HepG2 (cell line): Measurements from ENCODE around the gene SYMPK. TPM values are rescaled to one million over a fixed set of nuclear protein-coding genes. Genes with fewer than 3 reads are reported as not detected.

ENCODE experiments used
- ATAD3A ChIP-seq: sonication (generic); formaldehyde crosslinking; IDR thresholded peaks from 2 replicates; pipeline ENCODE4 v1.4.0; 2020; ENCODE audit warnings: missing genetic modification reagents
- E2F2 ChIP-seq: sonication (generic); formaldehyde crosslinking; IDR thresholded peaks from 2 replicates; pipeline ENCODE4 v1.4.0; 2020; ENCODE audit warnings: missing genetic modification reagents, borderline replicate concordance
- EHMT2 ChIP-seq: fragments of 200-600 bp; sonication (generic); IDR thresholded peaks from 2 replicates; pipeline ENCODE4 v1.7.0; 2017; ENCODE audit warnings: antibody characterized with exemption, low read depth, low read length, borderline replicate concordance
- ELF3 ChIP-seq: IDR thresholded peaks from 2 replicates; pipeline ENCODE4 v1.6.1; 2016; ENCODE audit warnings: missing genetic modification reagents, missing compliant biosample characterization
- FOXA3 ChIP-seq: IDR thresholded peaks from 2 replicates; pipeline ENCODE4 v1.6.1; 2016; ENCODE audit warnings: missing genetic modification reagents, missing compliant biosample characterization
- HIC2 ChIP-seq: sonication (generic); formaldehyde crosslinking; IDR thresholded peaks from 2 replicates; pipeline ENCODE4 v1.9.0; 2022; ENCODE audit warnings: low read depth, missing genetic modification reagents
- MED13 ChIP-seq: sonication (generic); formaldehyde crosslinking; IDR thresholded peaks from 2 replicates; pipeline ENCODE4 v1.5.0; 2020; ENCODE audit warnings: missing genetic modification reagents
- NFATC3 ChIP-seq: sonication (generic); formaldehyde crosslinking; IDR thresholded peaks from 2 replicates; pipeline ENCODE4 v1.5.1; 2020; ENCODE audit warnings: mild to moderate bottlenecking, missing genetic modification reagents
- NR2F2 ChIP-seq: IDR thresholded peaks from 2 replicates; pipeline ENCODE4 v1.6.1; 2012; ENCODE audit warnings: low read depth, inconsistent platforms, borderline replicate concordance
- PCBP1 ChIP-seq: fragments of 200-400 bp; formaldehyde crosslinking; IDR thresholded peaks from 2 replicates; pipeline ENCODE4 v1.6.1; 2017; ENCODE audit warnings: mild to moderate bottlenecking, low read depth, low read length, borderline replicate concordance
- REXO4 ChIP-seq: sonication (generic); formaldehyde crosslinking; IDR thresholded peaks from 2 replicates; pipeline ENCODE4 v1.8.0; 2022; ENCODE audit warnings: missing genetic modification reagents, mild to moderate bottlenecking, borderline replicate concordance
- TBX3 ChIP-seq: fragments of 450-650 bp; IDR thresholded peaks from 2 replicates; pipeline ENCODE4 v1.6.1; 2017; ENCODE audit warnings: antibody characterized with exemption, mild to moderate bottlenecking, inconsistent platforms, borderline replicate concordance
- TCF7L2 ChIP-seq: IDR thresholded peaks from 2 replicates; pipeline ENCODE4 v1.6.1; 2011; ENCODE audit warnings: mild to moderate bottlenecking, low read depth, low read length, moderate library complexity
- ZNF143 ChIP-seq: sonication (generic); formaldehyde crosslinking; IDR thresholded peaks from 2 replicates; pipeline ENCODE4 v1.4.0; 2020; ENCODE audit warnings: missing genetic modification reagents
- ZNF264 ChIP-seq: sonication (generic); formaldehyde crosslinking; IDR thresholded peaks from 2 replicates; pipeline ENCODE4 v1.4.0; 2020; ENCODE audit warnings: missing genetic modification reagents
- ZNF292 ChIP-seq: sonication (generic); formaldehyde crosslinking; IDR thresholded peaks from 2 replicates; pipeline ENCODE4 v1.8.1; 2022; ENCODE audit warnings: mild to moderate bottlenecking, low read depth, missing genetic modification reagents, borderline replicate concordance
- ZNF652 ChIP-seq: IDR thresholded peaks from 2 replicates; pipeline ENCODE4 v1.6.1; 2016; ENCODE audit warnings: low read depth, borderline replicate concordance
- ZNF7 ChIP-seq: IDR thresholded peaks from 2 replicates; pipeline ENCODE4 v1.6.1; 2016; ENCODE audit warnings: missing biosample characterization, missing genetic modification reagents
- ZNF839 ChIP-seq: sonication (generic); formaldehyde crosslinking; IDR thresholded peaks from 2 replicates; pipeline ENCODE4 v1.4.0; 2020; ENCODE audit warnings: missing genetic modification reagents, mild to moderate bottlenecking, borderline replicate concordance
- ZSCAN12 ChIP-seq: sonication (generic); formaldehyde crosslinking; IDR thresholded peaks from 2 replicates; pipeline ENCODE4 v1.9.0; 2021; ENCODE audit warnings: mild to moderate bottlenecking, missing genetic modification reagents
- polyA plus RNA-seq, 8 experiments: library from polyadenylated mRNA; depleted of rRNA in 3 of 8; stranded (reverse) in 7 of 8; unstranded in 1 of 8; fragments of >200 nt; fragmentation: Illumina TruSeq in 4 of 8; extraction: Trizol in 4 of 8; gene quantifications; 2 replicates each; pipeline versions ENCODE4 v1.2.1 to v1.2.3, GENCODE V29; 2011 to 2016; ENCODE audit warnings: low read depth in 4 of 8, missing spikeins in 1 of 8, mixed read lengths in 1 of 8; ENCODE audit not compliant: insufficient read depth in 1 of 8
- total RNA-seq, 5 experiments: library from RNA; depleted of rRNA; stranded (reverse); fragments of >200 nt; fragmentation: Illumina TruSeq; extraction: Trizol; gene quantifications; 2 replicates each; pipeline ENCODE4 v1.2.3, GENCODE V29; 2016; ENCODE audit warnings: low read depth in 1 of 5
- TF ChIP-seq, protein P1 (sequence below), 2 experiments: sonication (generic) in 1 of 2; formaldehyde crosslinking in 1 of 2; IDR thresholded peaks; 2 replicates each; pipeline versions ENCODE4 v1.4.0 to v1.6.1; 2018 to 2020; ENCODE audit warnings: missing genetic modification reagents in 2 of 2, borderline replicate concordance in 1 of 2, low read depth in 1 of 2, mild to moderate bottlenecking in 1 of 2, missing biosample characterization in 1 of 2
- TF ChIP-seq, protein P2 (sequence below): sonication (generic); IDR thresholded peaks from 2 replicates; pipeline ENCODE4 v1.6.1; 2016; ENCODE audit warnings: low read depth, borderline replicate concordance

The SYMPK gene
- total and polyA plus RNA-seq, 2 of the 13 experiments (the other 11 are each of a cell fraction or from before 2014, with no cell fraction given) = 21.9 to 55.7 TPM

- no peak for TF ChIP-seq ZNF839
- TF ChIP-seq ELF3 = no peak
- TF ChIP-seq TBX3 = no peak
- 0 out of 2 replicates have a peak, but pooled peaks have one; percentile 12 for TF ChIP-seq NR2F2
- TF ChIP-seq, protein P1, sequence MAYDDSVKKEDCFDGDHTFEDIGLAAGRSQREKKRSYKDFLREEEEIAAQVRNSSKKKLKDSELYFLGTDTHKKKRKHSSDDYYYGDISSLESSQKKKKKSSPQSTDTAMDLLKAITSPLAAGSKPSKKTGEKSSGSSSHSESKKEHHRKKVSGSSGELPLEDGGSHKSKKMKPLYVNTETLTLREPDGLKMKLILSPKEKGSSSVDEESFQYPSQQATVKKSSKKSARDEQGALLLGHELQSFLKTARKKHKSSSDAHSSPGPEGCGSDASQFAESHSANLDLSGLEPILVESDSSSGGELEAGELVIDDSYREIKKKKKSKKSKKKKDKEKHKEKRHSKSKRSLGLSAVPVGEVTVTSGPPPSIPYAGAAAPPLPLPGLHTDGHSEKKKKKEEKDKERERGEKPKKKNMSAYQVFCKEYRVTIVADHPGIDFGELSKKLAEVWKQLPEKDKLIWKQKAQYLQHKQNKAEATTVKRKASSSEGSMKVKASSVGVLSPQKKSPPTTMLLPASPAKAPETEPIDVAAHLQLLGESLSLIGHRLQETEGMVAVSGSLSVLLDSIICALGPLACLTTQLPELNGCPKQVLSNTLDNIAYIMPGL (CRISPR knock-in tag; IDR thresholded peaks at IDR 0.05; ENCODE audit: borderline replicate concordance in 1 of 2, low read depth in 1 of 2) = peak in 1 of 2 experiments; percentile 47; a peak in 3 of 4 replicates
- no peak for TF ChIP-seq REXO4 (CRISPR knock-in tag)
- no peak for TF ChIP-seq ZNF143 (CRISPR knock-in tag)
- TF ChIP-seq ZNF7 (CRISPR knock-in tag) = no peak
- no peak for TF ChIP-seq MED13 (CRISPR knock-in tag)
- no peak for TF ChIP-seq HIC2
- no peak for TF ChIP-seq PCBP1
- TF ChIP-seq, protein P2, sequence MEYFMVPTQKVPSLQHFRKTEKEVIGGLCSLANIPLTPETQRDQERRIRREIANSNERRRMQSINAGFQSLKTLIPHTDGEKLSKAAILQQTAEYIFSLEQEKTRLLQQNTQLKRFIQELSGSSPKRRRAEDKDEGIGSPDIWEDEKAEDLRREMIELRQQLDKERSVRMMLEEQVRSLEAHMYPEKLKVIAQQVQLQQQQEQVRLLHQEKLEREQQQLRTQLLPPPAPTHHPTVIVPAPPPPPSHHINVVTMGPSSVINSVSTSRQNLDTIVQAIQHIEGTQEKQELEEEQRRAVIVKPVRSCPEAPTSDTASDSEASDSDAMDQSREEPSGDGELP = peak; percentile 21; the same call in 1 of the 2 replicates
- peak; percentile 87; the same call in 1 of the 2 replicates for TF ChIP-seq E2F2 (CRISPR knock-in tag)
- TF ChIP-seq FOXA3 (CRISPR knock-in tag) = no peak
- TF ChIP-seq ATAD3A = no peak
- no peak for TF ChIP-seq ZSCAN12 (CRISPR knock-in tag)
- TF ChIP-seq ZNF264 (CRISPR knock-in tag) = 0 out of 2 replicates have a peak, but pooled peaks have one; percentile 20
- no peak for TF ChIP-seq TCF7L2
- TF ChIP-seq NFATC3 (CRISPR knock-in tag) = no peak
- no peak for TF ChIP-seq ZNF652
- no peak for TF ChIP-seq EHMT2
- TF ChIP-seq ZNF292 (CRISPR knock-in tag) = no peak; the same call in 1 of the 2 replicates
These were observed 94.9 kb downstream of the SYMPK start (continued) for GRCh38 chr19:45767881-45768654.
